Astrocyte (in vitro differentiated cells and primary cell): ENCODE results near the gene KHDC3L. TPM values are rescaled to one million over a fixed set of nuclear protein-coding genes. Genes with fewer than 3 reads are reported as not detected.

Source experiments
- DNase-seq: peaks from one replicate; pipeline ENCODE4 v3.0.0-alpha.2; 2010; ENCODE audit warnings: low read depth
- FAIRE-seq: peaks from 2 replicates; lab custom pipeline; 2011; peaks lifted over from hg19 to GRCh38; lab: Jason Lieb, UNC
- H2AFZ ChIP-seq: 2 replicates; pipeline ENCODE4 v1.6.0; 2012; ENCODE audit warnings: low read depth, low read length, inconsistent platforms
- H3K27ac ChIP-seq: 2 replicates; pipeline ENCODE4 v1.5.1; 2011; ENCODE audit warnings: low read depth, low read length, inconsistent platforms
- H3K27me3 ChIP-seq: 2 replicates; pipeline ENCODE4 v1.6.0; 2011; ENCODE audit warnings: low read length, inconsistent platforms; ENCODE audit not compliant: insufficient read depth
- H3K36me3 ChIP-seq: 2 replicates; pipeline ENCODE4 v1.5.1; 2011; ENCODE audit warnings: low read length, inconsistent platforms; ENCODE audit not compliant: insufficient read depth
- H3K4me1 ChIP-seq: 2 replicates; pipeline ENCODE4 v1.5.1; 2011; ENCODE audit warnings: low read length, inconsistent platforms; ENCODE audit not compliant: insufficient read depth
- H3K4me2 ChIP-seq: 2 replicates; pipeline ENCODE4 v1.6.0; 2012; ENCODE audit warnings: low read length, inconsistent platforms
- H3K4me3 ChIP-seq: 2 replicates; pipeline ENCODE4 v1.5.1; 2011; ENCODE audit warnings: low read depth, mild to moderate bottlenecking, low read length, inconsistent platforms; ENCODE audit not compliant: insufficient read depth
- H3K79me2 ChIP-seq: 2 replicates; pipeline ENCODE4 v1.6.0; 2012; ENCODE audit warnings: mild to moderate bottlenecking, low read length, inconsistent platforms; ENCODE audit not compliant: insufficient read depth
- H3K9ac ChIP-seq: 2 replicates; pipeline ENCODE4 v1.6.0; 2012; ENCODE audit warnings: mild to moderate bottlenecking, low read length, inconsistent platforms
- H3K9me3 ChIP-seq: 2 replicates; pipeline ENCODE4 v1.5.1; 2012; ENCODE audit warnings: low read depth, mild to moderate bottlenecking, low read length, inconsistent platforms; ENCODE audit not compliant: insufficient read depth
- H4K20me1 ChIP-seq: 2 replicates; pipeline ENCODE4 v1.6.0; 2012; ENCODE audit warnings: low read length, inconsistent platforms; ENCODE audit not compliant: insufficient read depth
- H3K27ac Mint-ChIP-seq: one replicate; pipeline ENCODE4 v1.8.0; 2021; ENCODE audit warnings: mild to moderate bottlenecking, mixed read lengths; ENCODE audit not compliant: unreplicated experiment
- H3K27me3 Mint-ChIP-seq: one replicate; pipeline ENCODE4 v1.8.0; 2021; ENCODE audit warnings: low read depth, mixed read lengths; ENCODE audit not compliant: unreplicated experiment
- H3K36me3 Mint-ChIP-seq: one replicate; pipeline ENCODE4 v1.8.0; 2021; ENCODE audit warnings: low read depth, mixed read lengths; ENCODE audit not compliant: unreplicated experiment
- H3K4me1 Mint-ChIP-seq: one replicate; pipeline ENCODE4 v1.8.0; 2021; ENCODE audit warnings: low read depth, mixed read lengths; ENCODE audit not compliant: unreplicated experiment
- H3K4me3 Mint-ChIP-seq: one replicate; pipeline ENCODE4 v1.8.0; 2021; ENCODE audit warnings: mild to moderate bottlenecking, moderate library complexity, mixed read lengths; ENCODE audit not compliant: unreplicated experiment
- H3K9me3 Mint-ChIP-seq: one replicate; pipeline ENCODE4 v1.8.0; 2021; ENCODE audit warnings: mild to moderate bottlenecking, mixed read lengths; ENCODE audit not compliant: unreplicated experiment
- CTCF ChIP-seq: IDR thresholded peaks from 2 replicates; pipeline ENCODE4 v1.5.1; 2011; ENCODE audit warnings: low read depth, mild to moderate bottlenecking, inconsistent platforms, low read length, moderate library complexity; ENCODE audit not compliant: insufficient read depth
- EZH2 ChIP-seq: IDR thresholded peaks from 2 replicates; pipeline ENCODE4 v1.6.1; 2012; ENCODE audit warnings: mild to moderate bottlenecking, low read length, inconsistent platforms; ENCODE audit not compliant: insufficient read depth
- total RNA-seq: library from RNA; stranded (reverse); gene quantifications from 2 replicates; pipeline ENCODE4 v1.2.1, GENCODE V29; 2021

Gene KHDC3L
- total RNA-seq, 1 donor from 2014 or later = not detected

- H3K27ac ChIP-seq = no peak within 1 kb of the TSS
- peaks cover 4% of the 10 kb centered on the region for H3K27me3 Mint-ChIP-seq
- H3K36me3 Mint-ChIP-seq = no peaks in the 10 kb centered on the region
- H3K4me1 Mint-ChIP-seq = no peaks in the 10 kb centered on the region
- peaks cover 3% of the 10 kb centered on the region for H3K9me3 Mint-ChIP-seq
- no peaks in the 10 kb centered on the region for H4K20me1 ChIP-seq
- FAIRE-seq (no peak), DNase-seq (no peak)
- H3K27me3 ChIP-seq = no peaks in the 10 kb centered on the region
- TF ChIP-seq EZH2 = no peak
- no peak for TF ChIP-seq CTCF
- H3K4me3 ChIP-seq = no peak within 1 kb of the TSS
- H3K9me3 ChIP-seq = no peaks in the 10 kb centered on the region
- no peaks in the 10 kb centered on the region for H3K4me1 ChIP-seq
- H3K9ac ChIP-seq = no peak within 1 kb of the TSS
- no peaks in the 10 kb centered on the region for H3K36me3 ChIP-seq
- no peak within 1 kb of the TSS for H3K4me3 Mint-ChIP-seq
- no peak within 1 kb of the TSS for H3K4me2 ChIP-seq
- H3K27ac Mint-ChIP-seq = no peak within 1 kb of the TSS
- H3K79me2 ChIP-seq = no peaks in the 10 kb centered on the region
- H2AFZ ChIP-seq = no peak within 1 kb of the TSS
Measured at GRCh38 chr6:73369563-73369962, 7.1 kb downstream of the KHDC3L start, which contains the start of gene OOEP. TSS of gene OOEP (minus strand) at chr6:73369897. CDS start at chr6:73369792, 105 bp downstream.

- TF ChIP-seq CTCF (no peak), EZH2 (no peak)
- Histone ChIP-seq H3K36me3 (no peaks in the 10 kb centered on the region), H3K4me1 (no peaks in the 10 kb centered on the region), H3K79me2 (no peaks in the 10 kb centered on the region), H3K4me2 (no peak overlapping the region), H3K27me3 (no peaks in the 10 kb centered on the region), H3K27ac (no peak overlapping the region), H3K9ac (no peak overlapping the region), H4K20me1 (no peaks in the 10 kb centered on the region), H2AFZ (no peak overlapping the region), H3K9me3 (no peaks in the 10 kb centered on the region), H3K4me3 (no peak overlapping the region)
- Mint-ChIP-seq H3K9me3 (peaks cover 3% of the 10 kb centered on the region), H3K27ac (no peak overlapping the region), H3K27me3 (peaks cover 4% of the 10 kb centered on the region), H3K4me1 (no peaks in the 10 kb centered on the region), H3K36me3 (no peaks in the 10 kb centered on the region), H3K4me3 (no peak overlapping the region)
- FAIRE-seq (no peak), DNase-seq (no peak)
Measured at GRCh38 chr6:73371984-73372383, 9.5 kb downstream of the KHDC3L start.

GRCh38 chr6:73372516-73372915 lies 10.1 kb downstream of the KHDC3L start:
- Mint-ChIP-seq H3K9me3 (peaks cover 3% of the 10 kb centered on the region), H3K4me3 (no peak overlapping the region), H3K4me1 (no peaks in the 10 kb centered on the region), H3K27ac (no peak overlapping the region), H3K27me3 (peaks cover 4% of the 10 kb centered on the region), H3K36me3 (no peaks in the 10 kb centered on the region)
- Histone ChIP-seq H3K4me2 (no peak overlapping the region), H3K4me1 (no peaks in the 10 kb centered on the region), H3K36me3 (no peaks in the 10 kb centered on the region), H3K4me3 (no peak overlapping the region), H3K79me2 (no peaks in the 10 kb centered on the region), H2AFZ (no peak overlapping the region), H3K27me3 (no peaks in the 10 kb centered on the region), H3K9me3 (no peaks in the 10 kb centered on the region), H3K9ac (no peak overlapping the region), H3K27ac (no peak overlapping the region), H4K20me1 (no peaks in the 10 kb centered on the region)
- no peak for FAIRE-seq
- no peak for DNase-seq
- TF ChIP-seq EZH2 (no peak), CTCF (no peak)
